GM18502 (cell line): ENCODE data around the gene PCED1B.

Experiments used
- ATAC-seq: cut with Tn5 transposase; IDR thresholded peaks from one replicate; pipeline ENCODE4 v1.9.1; 2021; ENCODE audit warnings: mild to moderate bottlenecking; ENCODE audit not compliant: unreplicated experiment, poor library complexity

The PCED1B gene

DNA sequence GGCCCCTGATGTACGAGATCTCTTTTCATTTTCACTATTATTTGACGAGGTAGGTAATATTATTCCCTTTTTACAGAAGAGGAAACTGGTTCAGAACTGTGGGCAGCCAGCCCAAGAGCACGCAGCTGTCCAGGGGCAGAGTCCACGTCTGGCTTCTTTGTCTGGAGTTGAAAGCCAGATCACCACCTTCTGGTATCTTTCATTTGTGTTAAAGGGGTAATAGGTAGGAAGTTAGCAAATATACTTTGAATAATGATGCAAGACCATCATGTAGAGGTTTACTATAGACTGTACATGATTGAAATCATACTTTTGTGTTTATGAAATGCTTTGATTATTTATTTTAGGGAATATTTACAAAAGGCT lies 144.4 kb downstream of the PCED1B start:
- peak; percentile 27 for ATAC-seq

DNA sequence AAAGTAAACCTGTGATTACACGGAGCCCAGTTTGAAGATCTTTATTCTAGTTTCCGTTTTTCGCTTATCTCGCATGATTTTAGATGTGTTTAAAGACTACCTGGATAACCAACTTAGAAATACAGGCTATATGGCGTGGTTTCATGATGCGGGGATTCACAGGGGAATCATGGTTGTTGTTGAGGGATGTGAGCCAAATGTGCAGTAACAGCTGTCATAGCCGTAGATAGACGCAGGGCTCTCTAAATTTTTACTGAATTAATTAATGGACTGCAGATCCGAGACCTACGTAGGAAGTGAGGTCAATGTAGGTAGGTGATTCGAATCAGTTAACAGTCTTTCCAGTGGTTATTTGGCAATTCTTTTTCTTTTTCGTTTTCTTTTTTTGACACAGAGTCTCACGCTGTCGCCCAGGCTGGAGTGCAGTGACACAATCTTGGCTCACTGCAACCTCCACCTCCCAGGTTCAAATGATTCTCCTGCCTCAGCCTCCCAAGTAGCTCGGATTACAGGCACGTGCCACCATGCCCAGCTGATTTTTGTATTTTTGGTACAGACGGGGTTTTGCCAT lies 145.2 kb downstream of the PCED1B start:
- no peak for ATAC-seq

DNA sequence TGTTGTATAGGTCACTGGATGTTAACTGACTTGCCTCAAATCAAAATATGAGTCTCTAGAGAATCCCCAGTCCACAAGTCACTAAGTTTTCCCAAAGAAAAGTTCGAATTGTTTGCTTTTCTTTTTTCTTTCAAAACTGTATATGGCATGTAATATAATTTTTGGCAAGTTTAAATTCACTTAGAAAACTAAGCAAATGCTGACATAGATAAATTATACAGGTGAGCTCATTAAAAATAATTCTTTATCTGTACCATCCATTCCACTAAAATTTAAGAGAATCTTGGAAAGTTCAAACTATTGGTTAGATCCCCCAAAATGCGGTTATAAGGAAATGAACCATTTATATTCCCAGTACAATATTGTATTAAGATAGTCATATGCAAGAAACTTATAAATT lies 145.9 kb downstream of the PCED1B start:
- ATAC-seq, result no peak

DNA sequence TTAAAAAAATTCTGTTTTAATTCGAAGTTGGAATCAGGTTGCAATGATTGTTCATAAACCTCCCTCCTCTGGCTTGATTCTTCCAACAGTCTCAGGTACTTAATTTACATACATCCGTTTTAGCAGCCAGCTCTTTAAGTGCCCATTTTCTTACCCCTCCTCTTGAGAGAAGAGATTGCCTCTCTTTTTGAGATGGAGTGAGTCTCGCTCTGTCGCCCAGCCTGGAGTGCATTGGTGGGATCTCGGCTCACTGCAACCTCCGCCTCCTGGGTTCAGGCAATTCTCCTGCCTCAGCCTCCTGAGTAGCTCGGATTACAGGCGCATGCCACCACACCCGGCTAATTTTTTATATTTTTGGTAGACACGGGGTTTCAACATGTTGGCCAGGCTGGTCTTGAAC lies 146.8 kb downstream of the PCED1B start:
- ATAC-seq, result no peak

DNA sequence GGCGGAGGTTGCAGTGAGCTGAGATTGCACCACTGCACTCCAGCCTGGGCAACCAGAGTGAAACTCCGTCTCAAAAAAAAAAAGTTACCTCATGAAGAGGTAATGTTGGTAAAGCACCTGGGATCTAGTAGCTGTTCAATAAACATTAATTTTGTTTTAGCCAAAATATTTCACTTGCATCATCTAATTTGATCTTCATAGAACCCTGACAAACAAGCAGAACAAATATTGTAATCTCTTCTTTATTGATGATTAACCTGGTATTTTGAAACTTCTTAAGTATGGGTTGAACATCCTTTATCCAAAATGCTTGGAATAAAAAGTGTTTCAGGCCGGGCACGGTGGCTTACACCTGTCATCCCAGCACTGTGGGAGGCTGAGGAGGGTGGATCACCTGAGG lies 149.4 kb downstream of the PCED1B start:
- no peak for ATAC-seq

DNA sequence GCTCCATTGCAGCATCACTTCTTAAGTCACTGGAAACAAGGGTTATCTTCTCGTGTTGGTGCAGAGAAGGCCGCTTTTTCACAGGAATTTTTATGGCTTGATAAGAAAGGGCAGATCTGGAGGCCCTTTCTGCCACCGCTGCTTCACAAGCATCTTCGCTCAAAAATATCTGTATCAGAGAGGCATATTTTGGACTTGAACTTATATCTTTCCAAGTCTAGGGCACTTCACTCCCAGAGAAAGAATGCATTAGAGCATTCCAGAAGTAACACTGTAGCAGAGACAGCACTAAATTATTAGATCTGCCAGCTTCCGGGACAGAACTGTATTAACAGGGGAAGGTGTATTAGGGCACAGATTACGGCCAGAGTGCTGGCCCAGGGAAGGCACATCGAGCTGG lies 152.0 kb downstream of the PCED1B start:
- ATAC-seq, result no peak

DNA sequence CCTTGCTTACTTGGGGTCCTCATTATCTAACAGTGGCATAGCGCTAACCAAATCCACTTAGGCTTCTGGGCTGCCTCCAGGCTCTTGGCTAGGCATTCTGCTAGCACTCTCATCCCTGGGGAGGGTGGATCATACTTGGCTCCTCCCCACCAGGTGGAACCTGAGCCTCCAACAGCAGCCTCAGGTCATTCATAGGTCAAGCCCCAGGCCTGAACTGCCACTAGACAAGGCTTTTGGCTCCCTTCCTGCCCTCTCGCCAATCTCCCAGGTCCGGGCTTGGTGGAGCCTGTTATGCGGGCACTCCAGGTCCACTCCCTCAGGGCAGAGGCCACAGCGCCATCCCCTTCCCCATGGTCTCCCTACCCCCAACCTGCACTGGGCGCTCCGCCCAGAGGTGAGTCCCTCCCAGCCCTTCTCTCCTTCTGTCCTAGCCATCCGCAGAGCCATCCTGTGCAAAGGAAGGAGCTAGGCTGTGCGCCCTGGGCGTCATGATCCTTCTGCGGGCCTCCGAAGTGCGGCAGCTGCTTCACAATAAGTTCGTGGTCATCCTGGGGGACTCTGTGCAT lies 155.2 kb downstream of the PCED1B start:
- no peak for ATAC-seq

DNA sequence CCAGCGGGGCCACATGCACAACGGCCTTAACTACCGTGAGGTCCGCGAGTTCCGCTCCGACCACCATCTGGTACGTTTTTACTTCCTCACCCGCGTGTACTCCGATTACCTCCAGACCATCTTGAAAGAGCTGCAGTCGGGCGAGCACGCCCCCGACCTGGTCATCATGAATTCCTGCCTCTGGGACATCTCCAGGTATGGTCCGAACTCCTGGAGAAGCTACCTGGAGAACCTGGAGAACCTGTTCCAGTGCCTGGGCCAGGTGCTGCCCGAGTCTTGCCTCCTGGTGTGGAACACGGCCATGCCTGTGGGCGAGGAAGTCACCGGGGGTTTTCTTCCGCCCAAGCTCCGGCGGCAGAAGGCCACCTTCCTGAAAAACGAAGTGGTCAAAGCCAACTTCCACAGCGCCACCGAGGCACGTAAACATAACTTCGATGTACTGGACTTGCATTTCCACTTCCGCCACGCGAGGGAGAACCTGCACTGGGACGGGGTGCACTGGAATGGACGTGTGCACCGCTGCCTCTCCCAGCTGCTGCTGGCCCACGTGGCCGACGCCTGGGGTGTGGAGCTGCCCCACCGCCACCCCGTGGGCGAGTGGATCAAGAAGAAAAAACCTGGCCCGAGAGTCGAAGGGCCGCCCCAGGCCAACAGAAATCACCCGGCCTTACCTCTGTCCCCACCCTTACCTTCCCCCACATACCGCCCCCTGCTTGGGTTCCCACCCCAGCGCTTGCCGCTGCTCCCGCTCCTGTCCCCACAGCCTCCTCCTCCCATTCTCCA lies 156.0 kb downstream of the PCED1B start:
- no peak for ATAC-seq

DNA sequence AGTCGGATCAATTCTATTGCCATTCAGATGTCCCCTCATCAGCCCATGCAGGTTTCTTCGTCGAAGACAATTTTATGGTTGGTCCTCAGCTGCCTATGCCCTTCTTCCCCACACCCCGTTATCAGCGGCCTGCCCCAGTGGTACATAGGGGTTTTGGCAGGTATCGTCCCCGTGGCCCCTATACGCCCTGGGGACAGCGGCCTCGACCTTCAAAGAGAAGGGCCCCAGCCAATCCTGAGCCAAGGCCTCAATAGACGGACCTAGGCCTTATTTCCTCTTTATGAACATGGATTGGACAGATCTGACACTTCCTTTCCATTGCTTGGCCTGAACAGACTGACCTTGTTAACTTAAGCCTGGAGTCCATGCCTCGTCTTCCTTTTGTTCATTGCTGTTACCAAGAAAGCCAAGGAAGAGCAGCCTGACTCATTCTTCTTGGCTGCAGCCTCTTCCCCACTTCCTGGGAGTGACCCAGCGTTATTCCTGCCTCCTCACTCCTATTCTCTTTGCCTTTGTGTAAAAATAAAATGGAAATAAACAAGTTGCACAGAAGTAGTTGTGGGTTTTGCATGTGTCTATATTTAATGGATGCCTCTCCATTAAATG lies 156.8 kb downstream of the PCED1B start:
- no peak for ATAC-seq

DNA sequence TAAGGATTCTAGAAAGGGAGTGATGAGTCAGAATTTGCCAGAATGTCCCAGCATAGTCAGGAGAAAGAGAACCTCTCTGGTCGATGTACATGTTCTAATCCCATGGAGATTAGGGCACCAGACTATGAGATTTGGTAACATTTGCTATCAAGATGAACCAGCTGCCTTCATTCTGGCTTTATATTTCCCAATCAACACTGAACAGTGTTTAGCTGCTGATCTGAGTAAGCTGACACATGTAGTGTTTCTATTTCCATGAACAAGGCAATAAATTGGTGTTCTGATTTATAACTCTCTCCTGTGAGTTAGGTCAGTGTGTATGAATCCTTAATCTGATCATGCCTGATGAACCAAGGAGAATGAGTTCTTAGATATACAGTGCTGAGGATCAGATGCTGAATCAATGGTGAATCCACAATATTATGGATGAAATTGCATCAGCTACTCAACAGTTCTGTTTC lies 158.4 kb downstream of the PCED1B start:
- ATAC-seq, result no peak

DNA sequence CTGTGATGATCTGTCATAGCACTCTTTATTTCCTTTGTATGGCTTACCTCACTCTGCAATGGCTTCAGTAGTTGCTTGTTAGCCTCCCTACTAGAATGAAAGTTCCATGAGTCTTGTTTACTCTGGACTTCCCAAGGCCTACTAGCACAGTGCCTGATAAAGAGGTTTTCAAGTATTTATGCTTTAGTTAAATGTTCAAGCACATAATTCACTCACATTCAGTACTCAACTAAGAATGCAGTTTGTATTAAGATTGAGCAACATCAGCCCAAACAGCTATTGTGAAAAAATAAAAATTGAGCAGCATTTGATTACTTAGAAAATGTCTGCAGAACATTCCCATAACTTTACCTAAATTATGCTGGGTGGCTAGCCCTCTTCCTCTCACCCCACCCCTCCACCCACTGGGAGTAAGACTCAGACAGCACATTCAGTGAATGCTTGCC lies 159.3 kb downstream of the PCED1B start:
- no peak for ATAC-seq

DNA sequence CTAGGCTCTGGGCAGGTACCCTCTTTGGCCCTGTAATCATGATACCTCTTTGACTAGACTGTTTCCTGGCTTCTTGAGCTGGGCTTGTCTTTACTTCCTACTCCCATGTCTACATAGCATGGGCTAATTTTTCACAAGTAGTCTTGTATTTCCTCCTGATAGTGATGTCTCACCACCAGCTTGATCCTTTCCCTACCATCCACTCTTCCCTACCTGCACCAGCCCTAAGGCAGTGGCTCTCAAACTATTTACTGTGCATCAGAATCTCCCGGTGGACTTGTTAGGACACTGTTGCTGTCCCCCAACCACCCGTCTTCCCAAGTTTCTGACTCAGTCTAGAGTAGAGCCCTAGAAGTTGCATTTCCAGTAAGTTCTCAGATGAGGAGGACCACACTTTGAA lies 163.0 kb downstream of the PCED1B start:
- no peak for ATAC-seq

DNA sequence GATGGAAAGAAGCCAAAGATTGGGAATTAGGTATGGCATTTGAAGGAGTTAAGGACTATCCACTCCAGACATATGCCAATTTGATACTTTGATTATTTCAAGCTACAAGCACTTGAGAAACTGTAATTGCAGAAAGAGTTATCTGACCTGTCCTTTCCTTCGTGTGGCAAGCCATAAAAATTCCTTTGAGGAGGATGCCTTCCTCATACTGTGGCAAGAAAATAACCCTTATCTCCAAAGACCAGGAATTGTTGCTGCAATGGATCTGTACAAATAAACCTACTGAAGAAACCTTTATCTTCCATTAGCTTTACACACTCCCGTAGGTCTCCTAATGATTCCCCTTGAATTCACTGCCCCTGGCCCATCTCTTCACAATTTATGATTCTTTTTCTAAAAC lies 165.4 kb downstream of the PCED1B start:
- ATAC-seq, result no peak

DNA sequence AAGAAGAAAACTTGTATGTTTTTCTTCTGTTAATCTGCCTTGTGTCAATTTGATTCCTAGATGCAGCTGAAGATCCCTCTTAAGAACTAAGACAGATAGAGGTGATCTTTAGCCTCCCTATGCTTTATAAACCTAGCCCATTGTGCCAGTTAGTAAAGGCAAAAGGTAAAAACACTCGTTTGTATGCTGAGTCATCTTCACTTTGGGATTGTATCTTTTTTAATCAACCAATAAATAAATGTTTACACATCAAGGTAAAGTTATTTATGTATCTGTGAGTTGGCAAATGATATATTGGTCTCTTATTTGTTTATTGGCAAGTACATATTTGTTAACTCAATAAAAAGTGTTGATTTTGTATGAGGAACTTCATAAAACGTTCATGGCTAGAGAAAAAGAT lies 166.2 kb downstream of the PCED1B start:
- ATAC-seq, result no peak

DNA sequence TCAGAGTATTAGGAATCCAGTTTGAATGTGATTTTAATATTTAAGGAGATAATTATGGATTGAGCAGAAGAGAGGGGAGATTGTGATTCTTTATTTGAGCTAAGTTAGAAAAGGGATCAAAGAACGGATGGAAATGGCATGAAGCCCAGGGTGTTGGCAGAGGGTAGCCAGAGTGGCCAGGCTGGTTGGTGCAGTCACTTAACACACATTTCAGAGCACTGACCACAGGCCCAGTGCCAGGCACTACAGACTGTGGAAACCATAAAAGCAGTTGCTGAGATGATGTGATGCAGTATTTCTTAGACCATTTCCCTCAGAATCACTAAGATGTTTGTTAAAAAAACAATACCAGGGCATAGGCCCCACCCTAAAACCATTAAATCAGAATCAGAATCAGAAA lies 168.0 kb downstream of the PCED1B start:
- no peak for ATAC-seq

DNA sequence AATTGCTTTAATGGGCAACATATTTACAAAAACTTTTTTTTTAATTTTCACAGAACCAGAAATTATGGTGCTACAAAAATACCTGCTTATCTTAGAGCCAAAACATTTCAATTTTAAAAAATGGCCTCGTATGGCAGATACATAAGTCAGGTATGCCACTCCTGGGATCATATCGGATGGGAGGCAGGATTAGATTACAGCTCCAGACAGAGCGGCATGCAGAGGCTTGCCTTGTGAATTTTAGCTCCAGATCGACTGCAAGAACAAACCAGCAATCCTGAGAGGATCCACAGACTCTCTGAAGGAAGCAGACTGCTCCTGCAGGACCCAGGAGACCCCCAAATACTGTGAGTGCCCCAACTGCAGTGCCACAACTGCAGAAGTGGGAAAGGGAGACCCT lies 169.7 kb downstream of the PCED1B start:
- no peak for ATAC-seq

DNA sequence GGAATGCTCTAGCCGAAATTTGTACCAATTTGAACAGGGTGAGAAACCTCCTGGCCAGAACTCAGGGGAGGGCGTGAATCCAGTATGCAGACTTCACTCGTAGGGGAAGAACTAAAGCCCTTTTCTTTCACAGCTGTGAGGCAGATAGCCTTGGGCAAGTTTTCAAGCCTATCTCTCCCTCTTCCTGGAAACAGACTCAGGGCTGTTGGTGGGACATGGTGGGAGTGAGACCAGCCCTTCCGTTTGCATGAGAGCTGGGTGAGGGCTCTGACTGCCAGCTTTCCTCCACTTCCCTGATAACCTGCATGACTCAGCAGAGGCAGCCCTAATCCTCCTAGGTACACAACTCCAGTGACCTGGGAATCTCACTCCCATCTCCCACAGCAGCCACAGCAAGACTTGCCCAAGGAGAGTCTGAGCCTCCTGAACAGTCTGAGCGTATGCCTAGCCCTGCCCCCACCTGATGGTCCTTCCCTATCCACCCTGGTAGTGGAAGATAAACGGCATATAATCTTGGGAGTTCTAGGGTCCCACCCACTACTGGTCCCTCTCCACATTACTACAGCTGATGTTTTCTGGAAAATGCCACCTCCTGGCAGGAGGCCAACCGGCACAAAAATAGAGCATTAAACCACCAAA lies 170.4 kb downstream of the PCED1B start:
- ATAC-seq, result no peak

DNA sequence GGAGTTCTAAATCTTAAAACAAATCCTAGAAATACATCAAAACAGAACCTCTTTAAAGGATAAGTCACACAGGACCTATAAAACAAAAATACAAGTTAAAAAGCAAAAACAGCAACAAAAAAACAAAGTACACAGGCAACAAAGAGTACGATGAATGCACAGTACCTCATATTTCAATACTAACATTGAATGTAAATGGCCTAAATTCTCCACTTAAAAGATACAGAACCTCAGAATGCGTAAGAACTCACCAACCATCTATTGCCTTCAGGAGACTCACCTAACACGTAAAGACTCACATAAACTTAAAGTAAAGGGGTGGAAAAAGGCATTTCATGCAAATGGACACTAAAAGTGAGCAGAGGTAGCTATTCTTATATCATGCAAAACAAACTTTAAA lies 172.5 kb downstream of the PCED1B start:
- no peak for ATAC-seq

DNA sequence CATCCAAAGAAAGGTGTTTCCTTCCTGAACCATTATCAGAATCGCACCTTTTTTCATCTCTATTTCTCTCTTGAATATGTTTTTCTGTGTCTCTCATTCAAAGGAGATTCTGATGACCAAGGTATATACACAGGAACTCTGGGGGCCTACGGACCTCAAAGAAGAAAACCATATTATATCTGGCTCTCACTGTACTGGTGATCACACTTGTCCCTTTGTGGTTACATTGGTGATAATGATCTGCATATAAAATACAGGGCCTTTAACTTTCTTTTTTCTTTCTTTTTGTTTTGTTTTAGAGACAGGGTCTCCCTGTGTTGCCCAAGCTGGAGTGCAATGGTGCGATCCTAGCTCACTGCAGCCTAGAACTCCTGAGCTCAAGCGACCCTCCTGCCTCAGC lies 185.5 kb downstream of the PCED1B start:
- ATAC-seq, result no peak

DNA sequence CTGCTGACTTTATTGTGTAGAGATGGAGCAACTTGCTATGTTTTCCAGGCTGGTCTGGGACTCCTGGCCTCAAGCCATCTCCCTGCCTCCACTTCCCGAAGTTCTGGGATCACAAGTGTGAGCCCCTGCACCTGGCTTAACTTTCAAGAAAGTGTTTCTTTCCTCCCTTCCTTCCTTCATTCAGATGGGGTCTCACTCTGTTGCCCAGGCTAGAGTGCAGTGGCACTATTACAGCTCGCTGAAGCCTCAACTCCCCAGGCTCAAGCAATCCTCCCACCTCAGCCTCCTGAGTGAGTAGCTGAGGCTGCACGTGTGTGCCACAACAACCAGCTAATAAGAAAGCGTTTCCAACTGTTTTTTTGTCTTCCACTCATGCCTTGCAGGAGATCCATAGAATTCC lies 186.0 kb downstream of the PCED1B start:
- no peak for ATAC-seq

DNA sequence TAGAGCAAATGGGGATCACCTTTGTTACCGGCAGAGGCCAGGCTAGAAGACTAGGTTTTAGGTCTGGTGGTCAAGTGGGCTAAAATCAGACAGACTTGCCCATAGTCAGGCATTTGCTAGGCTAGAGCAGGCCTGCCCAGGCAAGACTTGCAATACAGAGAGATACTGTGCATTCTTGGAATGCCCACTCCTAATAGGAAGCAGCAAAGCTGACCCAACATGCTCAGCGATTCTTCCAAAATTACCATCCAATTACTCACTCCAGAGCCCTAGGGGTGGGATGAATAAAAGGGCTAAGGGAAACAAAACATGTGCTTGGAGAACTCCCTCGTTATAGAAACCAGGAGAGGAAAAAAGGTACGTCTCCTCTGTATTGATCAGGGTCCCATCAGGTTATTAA lies 188.2 kb downstream of the PCED1B start:
- no peak for ATAC-seq
